Type B pancreatic cell (in vitro differentiated cells): ENCODE data around the gene MSI2. TPM values are rescaled to one million over a fixed set of nuclear protein-coding genes. Genes with fewer than 3 reads are reported as not detected.

Experiments
- DNase-seq: peaks from one replicate; pipeline ENCODE4 v3.0.0; 2021; ENCODE audit warnings: mixed read lengths; ENCODE audit not compliant: unreplicated experiment; ENCODE audit errors: extremely low spot score
- H3K27ac Mint-ChIP-seq: 2 replicates; pipeline ENCODE4 v1.8.0; 2021; ENCODE audit warnings: mild to moderate bottlenecking, mixed read lengths
- H3K27me3 Mint-ChIP-seq: 2 replicates; pipeline ENCODE4 v1.8.0; 2021; ENCODE audit warnings: mixed read lengths
- H3K36me3 Mint-ChIP-seq: 2 replicates; pipeline ENCODE4 v1.8.0; 2021; ENCODE audit warnings: mixed read lengths
- H3K4me1 Mint-ChIP-seq: one replicate; pipeline ENCODE4 v1.8.0; 2021; ENCODE audit warnings: mixed read lengths; ENCODE audit not compliant: unreplicated experiment
- H3K4me3 Mint-ChIP-seq: 2 replicates; pipeline ENCODE4 v1.8.0; 2021; ENCODE audit warnings: mild to moderate bottlenecking, mixed read lengths
- H3K9me3 Mint-ChIP-seq: 2 replicates; pipeline ENCODE4 v1.8.0; 2021; ENCODE audit warnings: mixed read lengths
- total RNA-seq: library from RNA; stranded (reverse); gene quantifications from 2 replicates; pipeline ENCODE4 v1.2.1, GENCODE V29; 2021; ENCODE audit warnings: low replicate concordance
- TF ChIP-seq, protein P1 (sequence below): fragments of 200-600 bp; sonication (generic); conservative IDR thresholded peaks from 2 replicates; pipeline ENCODE4 v1.5.0; 2021; ENCODE audit warnings: antibody characterized with exemption, mild to moderate bottlenecking

MSI2 gene
- total RNA-seq, 1 donor from 2014 or later: 158 TPM

DNA sequence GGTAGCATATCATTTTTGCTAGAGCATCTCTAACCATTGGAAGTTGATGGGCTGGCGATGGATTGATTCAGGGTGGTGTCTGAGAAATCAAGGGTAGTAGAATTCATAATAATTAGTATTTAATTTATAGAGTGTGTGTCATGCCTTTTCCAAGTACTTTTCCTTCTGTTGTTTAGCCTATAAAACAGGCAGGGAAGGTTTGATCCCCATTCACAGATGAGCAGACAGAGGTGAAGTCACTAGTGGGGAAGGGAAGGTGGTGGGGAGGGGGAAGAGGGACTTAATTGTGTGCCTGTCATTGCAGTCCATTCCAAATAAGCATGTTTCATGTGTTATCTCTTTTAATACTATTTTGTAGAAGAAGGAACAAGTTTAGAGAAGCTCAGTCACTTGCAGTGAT, 131.3 kb downstream of the MSI2 start:
- TF ChIP-seq, protein P1, sequence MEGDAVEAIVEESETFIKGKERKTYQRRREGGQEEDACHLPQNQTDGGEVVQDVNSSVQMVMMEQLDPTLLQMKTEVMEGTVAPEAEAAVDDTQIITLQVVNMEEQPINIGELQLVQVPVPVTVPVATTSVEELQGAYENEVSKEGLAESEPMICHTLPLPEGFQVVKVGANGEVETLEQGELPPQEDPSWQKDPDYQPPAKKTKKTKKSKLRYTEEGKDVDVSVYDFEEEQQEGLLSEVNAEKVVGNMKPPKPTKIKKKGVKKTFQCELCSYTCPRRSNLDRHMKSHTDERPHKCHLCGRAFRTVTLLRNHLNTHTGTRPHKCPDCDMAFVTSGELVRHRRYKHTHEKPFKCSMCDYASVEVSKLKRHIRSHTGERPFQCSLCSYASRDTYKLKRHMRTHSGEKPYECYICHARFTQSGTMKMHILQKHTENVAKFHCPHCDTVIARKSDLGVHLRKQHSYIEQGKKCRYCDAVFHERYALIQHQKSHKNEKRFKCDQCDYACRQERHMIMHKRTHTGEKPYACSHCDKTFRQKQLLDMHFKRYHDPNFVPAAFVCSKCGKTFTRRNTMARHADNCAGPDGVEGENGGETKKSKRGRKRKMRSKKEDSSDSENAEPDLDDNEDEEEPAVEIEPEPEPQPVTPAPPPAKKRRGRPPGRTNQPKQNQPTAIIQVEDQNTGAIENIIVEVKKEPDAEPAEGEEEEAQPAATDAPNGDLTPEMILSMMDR: no peak
- no peak overlapping the region for H3K4me3 Mint-ChIP-seq
- no peak overlapping the region for H3K27ac Mint-ChIP-seq
- peaks cover 48% of the 10 kb centered on the region for H3K36me3 Mint-ChIP-seq
- H3K4me1 Mint-ChIP-seq: peaks cover 13% of the 10 kb centered on the region
- peaks cover 26% of the 10 kb centered on the region for H3K9me3 Mint-ChIP-seq
- no peak for DNase-seq
- no peaks in the 10 kb centered on the region for H3K27me3 Mint-ChIP-seq

DNA sequence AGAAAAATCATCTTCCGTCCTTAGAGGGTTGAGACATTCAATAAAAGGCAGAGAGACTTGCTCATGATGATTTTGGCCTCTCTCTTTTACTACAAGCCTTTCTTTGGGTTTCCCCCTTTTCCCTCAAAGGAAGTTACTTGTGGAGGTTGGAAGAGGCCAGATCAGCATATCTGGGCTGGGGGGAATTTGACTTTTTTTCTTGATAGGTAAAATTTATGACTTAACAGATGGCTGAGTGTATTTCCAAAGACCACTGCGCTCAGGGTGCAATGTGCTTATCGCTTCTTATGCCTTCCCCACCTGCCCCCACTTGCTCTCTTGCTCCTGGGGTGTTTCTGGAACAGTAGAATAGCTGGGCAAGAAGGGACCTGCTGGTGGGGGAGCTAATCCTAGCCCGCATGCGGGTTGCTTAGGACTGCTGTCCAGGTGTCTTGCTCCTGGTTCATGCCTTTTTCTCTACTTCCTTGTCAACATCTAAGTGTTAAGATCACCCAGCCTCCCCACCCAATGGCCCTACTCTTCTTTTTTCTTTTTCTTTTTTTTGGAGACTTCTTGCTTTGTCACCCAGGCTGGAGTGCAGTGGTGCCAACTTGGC, 131.9 kb downstream of the MSI2 start:
- Mint-ChIP-seq H3K9me3 (peaks cover 29% of the 10 kb centered on the region), H3K27ac (no peak overlapping the region), H3K27me3 (no peaks in the 10 kb centered on the region), H3K4me1 (peaks cover 13% of the 10 kb centered on the region), H3K4me3 (no peak overlapping the region), H3K36me3 (peaks cover 51% of the 10 kb centered on the region)
- DNase-seq: no peak
- TF ChIP-seq, protein P1: no peak

DNA sequence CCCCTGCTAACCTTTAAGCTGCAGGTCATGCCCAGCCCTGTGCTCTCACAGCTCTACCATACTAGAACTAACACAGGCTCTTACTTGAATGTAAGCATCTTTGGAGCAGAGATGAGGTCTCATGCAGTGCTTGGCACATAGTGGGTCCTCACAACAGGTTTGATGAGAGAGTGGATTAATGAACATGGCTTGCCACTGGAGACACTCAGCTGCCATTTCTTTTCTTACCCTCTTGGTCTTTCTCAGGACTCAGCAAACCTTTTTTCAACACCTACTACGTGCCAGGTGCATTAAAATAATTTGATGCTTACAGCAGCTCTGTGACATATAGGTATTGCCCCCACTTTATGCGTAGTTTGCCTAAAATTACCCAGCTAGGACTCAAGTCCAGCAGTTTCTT, 133.2 kb downstream of the MSI2 start:
- Mint-ChIP-seq H3K27ac (no peak overlapping the region), H3K36me3 (peaks cover 55% of the 10 kb centered on the region), H3K27me3 (no peaks in the 10 kb centered on the region), H3K4me3 (no peak overlapping the region), H3K9me3 (peaks cover 23% of the 10 kb centered on the region), H3K4me1 (peaks cover 15% of the 10 kb centered on the region)
- DNase-seq: no peak
- TF ChIP-seq, protein P1: no peak

DNA sequence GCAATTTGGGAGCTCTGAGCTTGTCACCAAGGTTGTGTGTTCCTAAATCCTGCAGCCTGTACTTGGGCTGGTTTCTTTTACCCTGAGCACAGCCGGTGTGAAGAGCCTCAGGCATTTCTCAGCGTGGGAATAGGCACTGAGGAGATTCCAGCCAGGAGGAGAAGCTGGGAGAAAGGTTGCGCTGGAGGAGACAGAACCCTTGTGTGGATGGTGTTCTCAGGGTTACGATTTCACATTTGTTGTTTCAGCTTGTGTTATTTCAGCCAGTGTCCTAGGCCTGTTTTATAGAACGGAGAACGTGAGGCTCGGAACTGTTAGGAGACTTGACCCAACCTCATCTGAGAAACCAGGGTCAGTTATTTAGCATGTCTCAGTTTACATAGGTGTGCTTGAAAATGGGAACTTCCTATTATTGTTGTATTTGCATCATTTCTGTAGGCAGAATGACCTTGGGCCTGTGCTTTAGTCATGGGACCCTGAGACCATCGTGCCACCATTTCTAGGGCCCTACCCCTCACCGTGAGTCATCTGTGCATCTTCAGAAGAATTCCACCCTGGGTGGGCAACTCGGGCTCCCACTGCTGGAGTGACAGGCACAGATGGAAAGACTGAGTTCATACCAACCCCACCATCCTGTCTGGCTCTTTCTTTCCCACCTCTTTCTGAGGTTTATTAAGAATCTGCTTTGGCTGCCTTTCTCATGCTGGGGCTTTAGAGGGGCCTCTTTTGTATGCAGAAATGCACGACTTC, 134.9 kb downstream of the MSI2 start:
- peaks cover 48% of the 10 kb centered on the region for H3K36me3 Mint-ChIP-seq
- H3K9me3 Mint-ChIP-seq: peaks cover 9% of the 10 kb centered on the region
- TF ChIP-seq, protein P1: no peak
- no peak overlapping the region for H3K4me3 Mint-ChIP-seq
- no peaks in the 10 kb centered on the region for H3K27me3 Mint-ChIP-seq
- H3K27ac Mint-ChIP-seq: no peak overlapping the region
- peaks cover 27% of the 10 kb centered on the region for H3K4me1 Mint-ChIP-seq
- DNase-seq: no peak

DNA sequence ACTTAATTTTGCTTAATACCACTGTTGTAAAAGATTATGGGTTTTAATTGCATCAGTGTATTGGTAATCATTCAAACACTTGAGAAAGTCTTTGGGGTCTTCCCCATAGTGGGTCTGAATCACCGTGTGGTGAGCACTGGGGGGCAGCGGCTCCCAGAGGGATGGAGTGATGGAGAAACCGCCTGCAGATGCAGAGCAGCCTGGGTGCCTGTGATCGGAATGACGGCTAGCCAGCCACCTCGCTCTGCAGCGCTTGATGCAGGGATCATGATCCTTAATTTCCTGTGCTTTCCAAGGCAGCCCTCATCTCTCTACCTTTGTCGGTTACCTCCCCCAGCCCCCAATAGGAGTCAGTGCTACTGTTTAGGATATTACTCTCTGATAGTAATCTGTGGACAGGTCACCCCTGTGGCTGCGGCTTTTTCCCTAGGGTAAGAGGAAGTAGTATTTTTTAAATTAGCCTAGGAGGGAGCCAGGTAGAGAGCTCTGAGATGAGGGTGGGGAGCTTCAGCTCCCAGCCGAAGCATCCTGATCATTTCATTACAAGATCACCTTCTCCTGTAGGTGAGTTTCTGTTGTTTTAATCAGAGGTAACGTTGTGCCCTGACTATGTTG, 135.6 kb downstream of the MSI2 start:
- Mint-ChIP-seq H3K27me3 (no peaks in the 10 kb centered on the region), H3K4me1 (peaks cover 34% of the 10 kb centered on the region), H3K36me3 (peaks cover 47% of the 10 kb centered on the region), H3K9me3 (peaks cover 9% of the 10 kb centered on the region), H3K27ac (no peak overlapping the region), H3K4me3 (no peak overlapping the region)
- DNase-seq: no peak
- TF ChIP-seq, protein P1: no peak
